Measurements from ENCODE around the gene RBP5.

- no peak for TF ChIP-seq CTCF (IDR thresholded peaks at IDR 0.05; ENCODE audit: insufficient read depth, low read length)
- no peak for TF ChIP-seq SPI1 (IDR thresholded peaks at IDR 0.05; ENCODE audit: borderline replicate concordance, low read depth)
Measured at GRCh38 chr12:7146228-7146627, 17.5 kb upstream of the RBP5 start.

Measured in HL-60 (cell line).